DOHH2 (cell line): ENCODE measurements around the gene TMEM200A.

ENCODE experiments used
- CTCF ChIP-seq: fragments of 200-600 bp; sonication (generic); IDR thresholded peaks from one replicate; pipeline ENCODE4 v1.5.1; 2014; ENCODE audit warnings: antibody characterized with exemption, mild to moderate bottlenecking, low read depth, low read length; ENCODE audit not compliant: poor library complexity, severe bottlenecking
- EZH2phosphoT487 ChIP-seq: fragments of 200-600 bp; sonication (generic); IDR thresholded peaks from 2 replicates; pipeline ENCODE4 v1.6.1; 2017; ENCODE audit warnings: borderline replicate concordance, mild to moderate bottlenecking, antibody characterized with exemption, low read length, moderate library complexity, mixed read lengths

- TF ChIP-seq CTCF, result no peak
- TF ChIP-seq EZH2phosphoT487, result no peak
Observed at GRCh38 chr6:130371921-130372420, 6.2 kb downstream of the TMEM200A start.
